PC-9 (cell line): Measurements from ENCODE around the gene TMEM156.

ENCODE experiments used
- CTCF ChIP-seq: fragments of 200-600 bp; sonication (generic); conservative IDR thresholded peaks from 2 replicates; pipeline ENCODE4 v1.6.1; 2017; ENCODE audit warnings: mixed run types, antibody characterized with exemption, mild to moderate bottlenecking, moderate library complexity
- EZH2 ChIP-seq: fragments of 200-600 bp; sonication (generic); IDR thresholded peaks from 2 replicates; pipeline ENCODE4 v1.8.0; 2017; ENCODE audit warnings: antibody characterized with exemption, low read depth

GRCh38 chr4:39066371-39066770, 34.2 kb upstream of the TMEM156 start:
- TF ChIP-seq EZH2 (no peak), CTCF (no peak)
